SK-MEL-5 (cell line): ENCODE results near the gene TIGD3. TPM values are rescaled to one million over a fixed set of nuclear protein-coding genes. Genes with fewer than 3 reads are reported as not detected.

Experiments used
- DNase-seq: peaks from one replicate; pipeline ENCODE4 v3.0.0-alpha.2; 2016; ENCODE audit warnings: low read depth, low spot score
- in situ Hi-C: cut with HindIII; loops from 2 replicates; pipeline ENCODE4 v1.10.0; 2016; ENCODE audit warnings: low sequenced_read_pairs, high pct_unique_total_duplicates, low pct_unique_long_range_greater_than_20kb
- total RNA-seq: library from RNA; depleted of rRNA; stranded (reverse); fragments of >200 nt; shearing (Covaris generic); gene quantifications from 2 replicates; pipeline ENCODE4 v1.2.3, GENCODE V29; 2014

Gene TIGD3
- total RNA-seq, 1 experiment from 2014 or later, result 1.0 TPM

- in situ Hi-C loops, result no loop called here
- no peak for DNase-seq
These were observed 26.0 kb downstream of the TIGD3 start for GRCh38 chr11:65380460-65381119.

- no peak for DNase-seq
- in situ Hi-C loops, result no loop called here
These were observed 27.1 kb downstream of the TIGD3 start for GRCh38 chr11:65381716-65382032.

- DNase-seq, result peak; percentile 91
- in situ Hi-C loops, result no loop called here
These were observed 27.7 kb downstream of the TIGD3 start, which contains the start of gene SLC25A45 for GRCh38 chr11:65382033-65382803. TSS of gene SLC25A45 (minus strand) at chr11:65382646. CDS start at chr11:65381951, 695 bp downstream.

GRCh38 chr11:65382804-65383368, 28.3 kb downstream of the TIGD3 start:
- DNase-seq, result no peak
- in situ Hi-C loops, result no loop called here

GRCh38 chr11:65383778-65384177, 29.2 kb downstream of the TIGD3 start:
- DNase-seq, result no peak
- in situ Hi-C loops, result no loop called here

GRCh38 chr11:65384301-65384889, 29.8 kb downstream of the TIGD3 start:
- DNase-seq, result peak; percentile 14
- in situ Hi-C loops, result no loop called here

GRCh38 chr11:65386307-65387140, 32.0 kb downstream of the TIGD3 start, which contains the start of gene FRMD8:
TSS of gene FRMD8 (plus strand) at chr11:65386637. CDS start at chr11:65387037, 400 bp downstream.
- in situ Hi-C loops, result no loop called here
- DNase-seq, result peak; percentile 69

- in situ Hi-C loops, result no loop called here
- DNase-seq, result no peak
These were observed 34.2 kb downstream of the TIGD3 start for GRCh38 chr11:65388731-65389130.

GRCh38 chr11:65389294-65389980, 34.9 kb downstream of the TIGD3 start:
- no peak for DNase-seq
- in situ Hi-C loops, result no loop called here

- in situ Hi-C loops, result no loop called here
- peak; percentile 54 for DNase-seq
These were observed 35.8 kb downstream of the TIGD3 start for GRCh38 chr11:65390099-65390941.

GRCh38 chr11:65390996-65391395, 36.4 kb downstream of the TIGD3 start:
- DNase-seq, result peak; percentile 35
- in situ Hi-C loops, result no loop called here

- in situ Hi-C loops, result no loop called here
- no peak for DNase-seq
These were observed 37.8 kb downstream of the TIGD3 start for GRCh38 chr11:65392186-65392829.

- in situ Hi-C loops, result no loop called here
- no peak for DNase-seq
These were observed 38.3 kb downstream of the TIGD3 start for GRCh38 chr11:65392899-65393298.

GRCh38 chr11:65393513-65394079, 39.0 kb downstream of the TIGD3 start:
- no peak for DNase-seq

GRCh38 chr11:65394125-65394536, 39.6 kb downstream of the TIGD3 start:
- DNase-seq, result no peak
- in situ Hi-C loops, result no loop called here

More at GRCh38 chr11:65393513-65394079, 39.0 kb downstream of the TIGD3 start:
- in situ Hi-C loops, result no loop called here
